ENCODE measurements around the gene SUCLA2.
A peak's percentile ranks its signal among the peaks of the same experiment; 100 is the strongest.
"Not testable (repeated sequence)": the region's sequence is repeated elsewhere in the genome, so short reads cannot be mapped to it uniquely, and the experiment has no call there.

The SUCLA2 gene

GRCh38 chr13:48001114-48001881, at the start of gene SUCLA2:
SUCLA2 (minus strand) TSS chr13:48001273; CDS start chr13:48001269, 4 bp downstream.
- DNase-seq: peak; percentile 92

- no peak for DNase-seq
These were observed 49.5 kb upstream of the SUCLA2 start for GRCh38 chr13:48050550-48050949.

GRCh38 chr13:48043789-48044503, 42.9 kb upstream of the SUCLA2 start:
- DNase-seq: no peak

- DNase-seq: no peak
These were observed 41.8 kb upstream of the SUCLA2 start for GRCh38 chr13:48042894-48043293.

DNA sequence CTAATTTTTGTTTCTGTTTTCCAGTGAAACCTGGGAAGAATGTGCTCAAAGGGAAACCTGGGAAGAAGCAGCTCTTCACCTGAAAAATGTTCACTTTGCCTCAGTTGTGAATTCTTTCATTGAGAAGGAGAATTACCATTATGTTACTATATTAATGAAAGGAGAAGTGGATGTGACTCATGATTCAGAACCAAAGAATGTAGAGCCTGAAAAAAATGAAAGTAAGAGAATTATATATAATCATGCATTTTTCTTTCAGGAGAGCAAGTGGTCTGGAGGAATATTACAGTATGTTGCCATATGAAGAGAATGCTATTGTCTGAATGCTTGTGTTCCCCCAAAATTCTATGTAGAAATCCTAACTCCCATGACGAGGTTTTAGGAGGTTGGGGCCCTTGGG, 39.8 kb upstream of the SUCLA2 start:
- DNase-seq: no peak

DNA sequence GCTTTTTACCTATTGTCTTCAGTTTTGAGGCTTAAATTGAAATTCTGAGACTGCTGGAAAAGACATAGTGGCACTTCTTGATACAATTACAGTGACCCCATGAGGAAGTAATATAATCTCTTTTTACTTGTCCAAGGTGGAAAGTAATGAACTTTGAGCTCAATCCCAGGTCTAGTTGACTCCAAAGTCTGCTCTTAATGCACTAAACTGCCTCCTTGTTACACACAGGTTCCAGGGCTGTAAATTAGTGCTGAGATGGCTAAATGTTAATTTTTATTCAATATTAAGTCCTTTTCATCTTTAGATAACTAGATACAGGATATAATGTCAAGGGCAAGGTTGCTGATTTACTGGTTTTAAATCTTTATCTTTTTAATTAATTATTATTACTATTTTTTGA, 39.0 kb upstream of the SUCLA2 start:
- DNase-seq: no peak

- DNase-seq: no peak
These were observed 37.7 kb upstream of the SUCLA2 start for GRCh38 chr13:48038761-48039160.

- DNase-seq: peak; percentile 96
These were observed 36.5 kb upstream of the SUCLA2 start, which contains the start of gene NUDT15 for GRCh38 chr13:48037346-48038173. NUDT15 (plus strand) TSS chr13:48037726; CDS start chr13:48037747, 21 bp downstream.

DNA sequence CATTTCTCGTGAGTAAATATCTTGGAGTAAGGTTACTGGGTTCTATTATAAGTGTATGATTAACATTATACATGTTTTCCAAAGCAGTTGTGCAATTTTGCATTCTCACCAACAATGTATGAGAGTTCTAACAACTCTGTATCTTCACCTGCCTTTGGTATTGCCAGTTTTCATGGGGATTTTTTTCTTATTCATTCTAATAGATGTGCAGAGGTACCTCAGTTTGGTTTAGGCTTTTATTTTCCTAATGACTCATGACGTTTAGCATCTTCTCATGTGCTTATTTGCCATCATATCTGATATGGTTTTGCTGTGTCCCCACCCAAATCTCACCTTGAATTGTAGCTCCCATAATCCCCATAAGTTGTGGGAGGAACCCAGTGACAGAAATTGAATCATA, 28.8 kb upstream of the SUCLA2 start:
- DNase-seq: no peak

GRCh38 chr13:48028066-48028465, 27.0 kb upstream of the SUCLA2 start:
- DNase-seq: no peak

GRCh38 chr13:48019796-48020195, 18.7 kb upstream of the SUCLA2 start:
- no peak for DNase-seq

GRCh38 chr13:48018637-48019036, 17.6 kb upstream of the SUCLA2 start:
- DNase-seq: no peak

- DNase-seq: no peak
These were observed 13.3 kb upstream of the SUCLA2 start for GRCh38 chr13:48014359-48014758.

DNA sequence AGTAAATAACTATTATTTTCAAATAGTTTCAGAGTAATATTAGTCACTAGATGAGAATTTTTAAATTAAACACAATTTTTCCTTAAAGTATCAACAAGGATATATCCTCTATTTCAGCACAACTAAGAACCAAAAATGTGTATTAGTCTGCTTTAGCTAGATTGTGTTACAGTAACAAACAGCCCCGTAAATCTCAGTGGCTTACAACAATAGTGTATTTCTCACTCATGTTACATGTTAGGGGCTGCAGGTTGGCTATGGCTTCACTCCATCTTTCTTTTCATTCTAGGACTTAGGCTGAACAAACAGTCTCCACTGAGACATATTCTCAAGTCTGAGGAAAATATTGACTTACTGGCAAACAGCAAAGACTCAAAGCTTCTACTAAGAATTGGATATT, 11.6 kb upstream of the SUCLA2 start:
- no peak for DNase-seq

DNA sequence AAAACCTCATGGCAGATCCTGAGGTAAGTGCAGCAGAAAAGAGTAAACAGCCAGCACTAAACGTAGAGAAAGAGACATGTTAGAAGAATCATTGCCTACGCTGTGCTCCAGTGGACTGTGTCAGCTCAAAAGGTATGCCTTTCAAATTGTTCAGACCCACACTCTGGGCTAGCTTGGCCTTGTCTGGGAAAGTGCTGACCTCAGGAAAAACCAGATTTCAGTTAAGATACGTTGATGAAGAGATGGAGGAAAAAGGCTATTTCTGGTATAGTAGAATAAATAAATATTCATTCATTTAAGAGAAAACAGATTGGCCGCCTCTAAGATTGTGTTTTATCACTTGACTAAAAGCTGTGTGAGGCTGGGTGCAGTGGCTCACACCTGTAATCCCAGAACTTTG, 9.6 kb upstream of the SUCLA2 start:
- DNase-seq: no peak

- DNase-seq: no peak
These were observed 8.2 kb upstream of the SUCLA2 start for GRCh38 chr13:48009284-48009683.

DNA sequence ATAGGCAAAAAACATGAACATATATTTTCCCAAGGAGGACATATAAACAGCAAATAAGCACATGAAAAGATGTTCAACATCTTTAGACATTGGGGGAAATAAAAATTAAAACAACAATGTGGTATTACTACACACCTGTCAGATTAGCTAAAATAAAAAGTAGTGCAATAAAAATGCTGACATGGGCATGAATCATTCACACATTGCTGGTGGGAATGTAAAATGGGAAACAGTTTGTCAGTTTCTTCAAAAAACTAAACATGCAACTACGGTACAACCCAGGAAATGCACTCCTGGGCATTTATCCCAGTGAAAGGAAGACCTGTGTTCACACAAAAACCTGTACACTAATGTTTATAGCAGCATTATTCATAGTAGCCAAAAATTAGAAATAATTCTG, 5.3 kb upstream of the SUCLA2 start:
- no peak for DNase-seq

GRCh38 chr13:48004201-48004600, 3.1 kb upstream of the SUCLA2 start:
- DNase-seq: no peak

DNA sequence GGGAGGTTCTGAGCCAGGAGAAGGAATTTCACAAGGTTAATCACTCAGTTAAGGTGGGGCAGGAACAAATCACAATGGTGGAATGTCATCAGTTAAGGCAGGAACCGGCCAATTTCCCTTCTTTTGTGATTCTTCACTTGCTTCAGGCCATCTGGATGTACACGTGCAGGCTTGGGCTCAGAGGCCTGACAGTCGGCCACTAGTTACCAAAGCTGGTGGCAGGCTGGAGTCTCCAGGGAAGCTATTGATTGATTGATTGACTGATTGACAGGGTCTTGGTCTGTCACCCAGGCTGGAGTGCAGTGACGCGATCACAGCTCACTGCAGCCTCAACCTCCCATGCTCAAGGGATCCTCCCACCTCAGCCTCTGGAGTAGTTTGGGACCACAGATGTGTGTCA, 926 bp upstream of the SUCLA2 start:
- DNase-seq: not testable (repeated sequence)

- DNase-seq: peak; percentile 6
These were observed 437 bp downstream of the SUCLA2 start for GRCh38 chr13:48000559-48001113.

GRCh38 chr13:47999973-48000372, 1.1 kb downstream of the SUCLA2 start:
- no peak for DNase-seq

DNA sequence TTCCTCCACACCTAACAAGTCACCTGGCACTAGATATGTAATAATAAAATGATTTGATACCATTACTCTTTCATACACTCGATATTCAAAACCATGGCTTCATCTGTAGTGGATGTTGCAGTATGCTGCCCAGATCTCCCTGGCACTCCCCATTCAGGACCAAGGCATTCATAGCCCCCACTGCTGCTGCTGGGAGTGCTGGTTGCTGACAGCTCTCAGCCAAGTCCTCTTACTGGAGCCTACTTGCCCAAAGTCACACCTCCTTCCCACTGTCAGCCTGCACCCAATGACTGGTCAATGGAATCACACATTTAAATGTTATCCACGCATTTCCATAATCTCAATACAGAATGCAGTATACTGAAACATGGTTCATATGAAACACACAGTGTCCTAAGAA, 3.7 kb downstream of the SUCLA2 start:
- DNase-seq: no peak

DNA sequence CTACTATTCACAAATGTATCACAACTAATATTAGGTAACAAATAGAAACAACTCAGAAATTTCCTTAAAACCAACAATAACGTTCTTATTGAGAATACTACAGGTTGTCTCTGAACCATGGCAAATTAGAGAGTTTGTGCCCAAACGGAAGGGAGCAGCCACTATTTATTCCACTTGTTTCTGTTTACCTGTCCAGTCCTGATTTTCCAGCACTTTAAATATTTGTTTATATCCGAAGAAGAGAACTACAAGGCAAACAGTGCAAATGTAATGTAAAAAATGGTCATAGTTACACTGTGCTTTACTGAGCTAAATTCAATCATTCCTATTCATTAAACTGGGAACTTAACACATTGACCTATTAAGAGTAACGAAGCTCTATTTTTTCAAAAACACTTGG, 9.2 kb downstream of the SUCLA2 start:
- DNase-seq: no peak
